GM06990 (cell line): Measurements from ENCODE around the gene CHD6.

Source experiments
- DNase-seq: peaks from one replicate; pipeline ENCODE4 v3.0.0-alpha.2; 2011; ENCODE audit not compliant: insufficient read length; ENCODE audit errors: extremely low read depth
- H3K27me3 ChIP-seq: replicated peaks from 2 replicates; pipeline ENCODE4 v1.6.0; 2011; ENCODE audit warnings: low read length; ENCODE audit not compliant: control insufficient read depth, insufficient read depth
- H3K36me3 ChIP-seq: 2 replicates; pipeline ENCODE4 v1.5.1; 2011; ENCODE audit warnings: low read length; ENCODE audit not compliant: control insufficient read depth, insufficient read depth
- H3K4me3 ChIP-seq: replicated peaks from 2 replicates; pipeline ENCODE4 v1.5.1; 2011; ENCODE audit warnings: low read depth, mild to moderate bottlenecking, control low read depth, low read length
- TF ChIP-seq, protein P1 (sequence below): IDR thresholded peaks from 2 replicates; pipeline ENCODE4 v1.5.1; 2011; ENCODE audit warnings: low read length, control low read depth, mild to moderate bottlenecking, inconsistent platforms; ENCODE audit not compliant: insufficient read depth, poor library complexity, severe bottlenecking

Gene CHD6

DNA sequence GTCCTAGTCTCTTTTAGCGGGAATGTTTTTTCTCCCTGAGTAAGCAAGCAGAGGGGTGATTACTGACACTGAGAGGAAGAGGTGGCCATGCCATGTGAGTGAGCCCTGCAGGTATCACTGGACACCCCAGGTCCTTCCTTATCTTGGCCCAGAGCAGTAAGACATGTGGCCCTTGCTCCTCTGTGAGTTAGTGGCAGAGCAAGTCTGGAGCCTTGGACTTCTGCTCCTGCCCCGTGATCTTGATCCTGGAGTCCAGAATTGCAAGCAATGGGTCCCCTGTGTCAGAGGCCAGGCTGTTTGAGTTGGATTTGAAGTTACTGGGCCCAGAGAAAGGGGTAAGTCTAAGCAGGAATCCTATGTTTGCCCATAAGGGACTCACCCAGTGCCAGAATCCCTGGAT is 159.4 kb downstream of the CHD6 start:
- TF ChIP-seq, protein P1, sequence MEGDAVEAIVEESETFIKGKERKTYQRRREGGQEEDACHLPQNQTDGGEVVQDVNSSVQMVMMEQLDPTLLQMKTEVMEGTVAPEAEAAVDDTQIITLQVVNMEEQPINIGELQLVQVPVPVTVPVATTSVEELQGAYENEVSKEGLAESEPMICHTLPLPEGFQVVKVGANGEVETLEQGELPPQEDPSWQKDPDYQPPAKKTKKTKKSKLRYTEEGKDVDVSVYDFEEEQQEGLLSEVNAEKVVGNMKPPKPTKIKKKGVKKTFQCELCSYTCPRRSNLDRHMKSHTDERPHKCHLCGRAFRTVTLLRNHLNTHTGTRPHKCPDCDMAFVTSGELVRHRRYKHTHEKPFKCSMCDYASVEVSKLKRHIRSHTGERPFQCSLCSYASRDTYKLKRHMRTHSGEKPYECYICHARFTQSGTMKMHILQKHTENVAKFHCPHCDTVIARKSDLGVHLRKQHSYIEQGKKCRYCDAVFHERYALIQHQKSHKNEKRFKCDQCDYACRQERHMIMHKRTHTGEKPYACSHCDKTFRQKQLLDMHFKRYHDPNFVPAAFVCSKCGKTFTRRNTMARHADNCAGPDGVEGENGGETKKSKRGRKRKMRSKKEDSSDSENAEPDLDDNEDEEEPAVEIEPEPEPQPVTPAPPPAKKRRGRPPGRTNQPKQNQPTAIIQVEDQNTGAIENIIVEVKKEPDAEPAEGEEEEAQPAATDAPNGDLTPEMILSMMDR = no peak
- peaks cover 9% of the 10 kb centered on the region for H3K36me3 ChIP-seq

DNA sequence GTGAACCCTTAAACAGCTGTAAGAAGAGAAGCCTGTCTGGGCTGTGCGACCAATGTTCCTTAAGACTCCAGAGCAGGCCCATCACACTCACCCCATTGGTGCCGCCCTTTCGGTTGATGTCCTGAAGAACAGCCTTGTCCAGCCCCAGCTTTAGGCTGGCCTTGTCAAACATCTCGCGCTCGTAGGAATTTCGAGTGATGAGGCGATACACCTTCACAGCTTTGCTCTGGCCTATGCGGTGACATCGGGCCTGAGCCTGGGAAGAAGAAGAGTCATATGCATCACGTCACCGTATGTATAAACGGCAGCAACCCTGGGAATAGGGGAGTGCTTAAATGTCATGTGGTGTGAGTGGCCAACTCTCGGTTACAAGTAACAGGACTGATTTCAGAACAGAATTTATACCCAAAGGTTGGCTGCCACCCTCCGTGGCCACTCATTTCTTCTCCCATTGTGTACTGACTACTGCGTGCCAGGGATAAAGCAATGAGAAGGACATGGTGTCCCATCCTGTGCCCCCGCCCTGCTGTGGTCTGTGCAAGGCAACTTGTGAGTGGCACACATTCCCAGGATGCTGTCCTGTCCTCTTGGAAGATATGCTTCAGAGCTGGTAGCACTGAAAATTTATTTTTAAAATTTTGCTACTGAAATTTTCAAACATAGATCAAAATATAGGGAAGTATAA is 160.9 kb downstream of the CHD6 start:
- TF ChIP-seq, protein P1 = no peak
- H3K36me3 ChIP-seq = peaks cover 19% of the 10 kb centered on the region
- DNase-seq = no peak
- H3K4me3 ChIP-seq = no peak overlapping the region
- H3K27me3 ChIP-seq = no peaks in the 10 kb centered on the region

More for the DNA sequence above, 159.4 kb downstream of the CHD6 start:
- Histone ChIP-seq H3K4me3 (no peak overlapping the region), H3K27me3 (no peaks in the 10 kb centered on the region)
- DNase-seq = no peak

DNA sequence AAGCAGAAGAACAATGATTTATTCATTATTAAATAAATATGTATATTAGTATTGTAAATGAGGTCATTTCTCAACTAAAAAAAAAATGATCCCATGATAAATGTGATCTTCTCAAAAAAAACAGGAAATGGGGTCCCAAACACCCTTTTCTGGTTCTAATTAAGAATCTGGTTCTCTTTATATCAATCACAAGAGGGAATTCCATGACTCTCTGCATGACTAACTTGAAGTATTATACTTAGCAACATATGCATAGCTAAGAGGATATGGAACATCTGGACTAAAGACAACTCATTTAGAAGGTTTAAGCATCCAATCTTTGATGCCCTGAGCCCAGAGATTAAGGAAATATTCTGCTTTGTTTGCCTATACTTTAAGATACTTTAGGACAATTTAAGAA is 161.8 kb downstream of the CHD6 start:
- no peak overlapping the region for H3K4me3 ChIP-seq
- H3K36me3 ChIP-seq = peaks cover 23% of the 10 kb centered on the region
- no peak for DNase-seq
- TF ChIP-seq, protein P1 = no peak
- no peaks in the 10 kb centered on the region for H3K27me3 ChIP-seq

DNA sequence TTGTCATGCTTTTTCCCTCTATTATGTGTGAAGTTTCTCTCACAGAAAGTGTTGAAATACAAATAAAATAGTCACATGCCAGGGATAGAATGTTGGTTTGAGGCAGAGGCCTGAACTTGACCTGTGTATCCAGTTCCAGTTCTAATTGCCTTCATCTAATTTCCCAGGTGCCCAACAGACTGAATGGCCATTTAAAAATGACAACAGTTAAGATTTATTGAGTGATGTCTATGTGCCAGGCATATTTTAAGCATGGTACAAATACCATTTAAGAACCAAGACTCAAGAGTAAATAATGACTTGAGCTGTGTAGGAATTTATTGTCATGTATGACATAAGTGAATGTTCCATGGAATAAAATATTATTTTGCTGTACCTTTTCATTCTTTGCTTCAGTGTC is 163.9 kb downstream of the CHD6 start:
- TF ChIP-seq, protein P1 = no peak
- DNase-seq = no peak
- no peaks in the 10 kb centered on the region for H3K27me3 ChIP-seq
- peaks cover 32% of the 10 kb centered on the region for H3K36me3 ChIP-seq
- no peak overlapping the region for H3K4me3 ChIP-seq

DNA sequence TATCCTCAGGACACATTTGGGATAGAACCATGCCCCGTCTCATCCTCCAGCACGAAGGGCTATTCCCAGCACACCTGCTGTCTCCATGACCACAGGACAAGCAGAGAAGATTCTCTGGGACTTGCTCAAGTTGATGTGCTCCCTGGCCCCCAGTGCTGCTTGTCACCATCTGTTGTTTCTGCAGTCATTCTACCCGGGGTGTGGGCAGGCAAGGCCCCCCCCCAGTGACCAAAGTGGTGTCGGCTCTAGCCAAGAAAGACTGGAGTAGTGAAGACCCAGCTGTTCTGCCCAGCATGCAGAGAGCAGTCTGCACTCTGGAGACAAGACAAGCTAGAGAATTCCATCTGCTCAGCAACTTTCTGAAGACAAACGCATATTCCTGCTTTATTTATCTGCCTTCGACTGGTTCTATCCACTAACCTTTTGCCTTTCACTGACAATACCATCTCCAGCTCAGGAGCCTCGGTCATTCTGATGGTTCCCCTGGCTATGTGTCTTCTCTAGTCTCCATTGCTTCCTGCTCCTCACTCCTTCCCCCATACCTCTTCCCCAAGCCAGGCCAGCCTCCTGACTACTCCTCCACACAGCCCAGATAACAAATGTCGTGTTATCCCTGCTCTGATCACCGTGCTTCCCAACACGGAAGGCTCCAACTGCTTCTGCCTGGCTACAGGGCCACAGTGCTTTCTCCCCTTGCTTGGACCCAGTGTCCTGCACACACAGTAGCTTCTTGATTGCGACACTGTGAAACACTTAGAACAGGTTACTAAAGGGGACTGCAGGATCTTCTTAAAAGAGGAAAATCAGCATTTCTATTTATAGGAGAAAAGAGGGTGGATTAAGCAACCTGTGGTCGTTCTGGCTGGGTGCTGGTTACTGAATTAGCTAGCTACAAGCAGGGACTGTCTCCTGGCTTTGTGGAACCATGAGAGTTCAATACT is 164.9 kb downstream of the CHD6 start:
- no peak overlapping the region for H3K4me3 ChIP-seq
- H3K27me3 ChIP-seq = no peaks in the 10 kb centered on the region
- peaks cover 31% of the 10 kb centered on the region for H3K36me3 ChIP-seq
- no peak for DNase-seq
- TF ChIP-seq, protein P1 = no peak
